Activated CD8-positive, alpha-beta memory T cell treated with anti-CD3 and anti-CD28 coated beads, Interleukin-2, amount 10 ng/mL, durations not matched to agents 7 days and 5 days (primary cell): ENCODE data around the gene MTCL1. TPM values are rescaled to one million over a fixed set of nuclear protein-coding genes. Genes with fewer than 3 reads are reported as not detected.

Experiments used
- ATAC-seq: fragments of 150-1000 bp; cut with Tn5 transposase; one replicate; pipeline ENCODE4 v1.10.0; 2021; ENCODE audit warnings: moderate library complexity
- CTCF ChIA-PET: fragments of 350-600 bp; sonication (Branson Sonifier 250); formaldehyde crosslinking; loops from one replicate; lab custom pipeline; 2021; ENCODE audit warnings: antibody characterized with exemption; lab: Charles Lee
- DNase-seq: peaks from one replicate; pipeline ENCODE4 v3.0.0-alpha.2; 2020
- H3K27ac Mint-ChIP-seq: one replicate; pipeline ENCODE4 v1.8.0; 2021; ENCODE audit warnings: mild to moderate bottlenecking, mixed read lengths
- H3K27me3 Mint-ChIP-seq: one replicate; pipeline ENCODE4 v1.8.0; 2021; ENCODE audit warnings: mixed read lengths
- H3K36me3 Mint-ChIP-seq: one replicate; pipeline ENCODE4 v1.8.0; 2021; ENCODE audit warnings: mild to moderate bottlenecking, mixed read lengths
- H3K4me1 Mint-ChIP-seq: one replicate; pipeline ENCODE4 v1.8.0; 2021; ENCODE audit warnings: mixed read lengths
- H3K4me3 Mint-ChIP-seq: one replicate; pipeline ENCODE4 v1.8.0; 2021; ENCODE audit warnings: mild to moderate bottlenecking, moderate library complexity, mixed read lengths
- H3K9me3 Mint-ChIP-seq: one replicate; pipeline ENCODE4 v1.8.0; 2022; ENCODE audit warnings: low read depth, mixed read lengths
- total RNA-seq, 2 experiments: library from RNA; stranded (reverse); gene quantifications; one replicate each; pipeline ENCODE4 v1.2.3, GENCODE V29; 2021

The MTCL1 gene
- total RNA-seq, 2 experiments from 2014 or later, result 0.41 to 0.59 TPM

DNA sequence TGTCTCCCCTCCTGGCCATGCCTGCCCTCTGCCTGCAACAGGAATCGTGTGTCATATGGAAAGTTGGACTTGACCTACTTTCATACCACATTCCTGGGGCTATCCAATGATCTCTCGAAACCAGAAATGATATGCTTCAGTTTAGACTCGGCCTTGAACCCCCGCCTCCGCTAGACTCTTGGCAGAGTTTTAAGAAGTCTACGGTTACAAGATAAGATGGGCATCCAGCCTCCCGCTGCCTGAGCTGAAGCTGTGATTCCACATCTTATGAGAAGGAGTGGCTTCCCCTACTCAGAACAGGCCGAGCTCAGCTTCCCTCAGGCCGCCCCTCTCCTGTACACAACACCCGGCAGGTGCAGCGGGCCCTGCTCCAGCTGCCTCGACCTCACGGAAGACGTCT lies 73.9 kb downstream of the MTCL1 start:
- CTCF ChIA-PET, result interaction anchor here (0.9 kb wide), 1 partner anchor 83 kb away, joined by 3 read pairs; no protein-coding TSS in a partner anchor
- no peak overlapping the region for H3K27ac Mint-ChIP-seq
- no peaks in the 10 kb centered on the region for H3K9me3 Mint-ChIP-seq
- H3K4me1 Mint-ChIP-seq, result no peaks in the 10 kb centered on the region
- H3K4me3 Mint-ChIP-seq, result no peak overlapping the region
- no peak for ATAC-seq
- no peaks in the 10 kb centered on the region for H3K36me3 Mint-ChIP-seq
- DNase-seq, result no peak
- H3K27me3 Mint-ChIP-seq, result no peaks in the 10 kb centered on the region

DNA sequence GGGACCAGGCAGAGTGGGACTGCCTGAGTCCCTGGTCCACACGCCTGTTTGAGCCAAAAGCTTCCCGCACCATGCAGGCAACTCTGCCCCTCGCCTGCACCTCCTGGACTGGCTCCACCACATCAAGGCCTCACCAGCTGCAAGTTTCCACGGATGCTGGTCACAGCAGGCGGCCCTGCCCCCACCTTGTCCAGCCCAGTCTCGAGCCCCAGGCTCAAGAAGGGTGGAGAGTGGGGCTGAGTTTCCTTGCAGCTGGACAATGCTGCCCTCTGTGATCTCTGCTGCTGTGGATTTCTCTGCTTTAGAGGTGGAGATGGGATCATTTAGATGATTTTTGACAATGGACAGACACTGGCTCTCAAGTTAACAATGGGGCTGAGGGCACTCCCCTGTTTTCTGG lies 74.9 kb downstream of the MTCL1 start:
- DNase-seq (no peak), ATAC-seq (no peak)
- no peaks in the 10 kb centered on the region for H3K9me3 Mint-ChIP-seq
- H3K36me3 Mint-ChIP-seq, result no peaks in the 10 kb centered on the region
- no peaks in the 10 kb centered on the region for H3K27me3 Mint-ChIP-seq
- CTCF ChIA-PET, result no interaction called here
- H3K4me3 Mint-ChIP-seq, result no peak overlapping the region
- no peaks in the 10 kb centered on the region for H3K4me1 Mint-ChIP-seq
- no peak overlapping the region for H3K27ac Mint-ChIP-seq

DNA sequence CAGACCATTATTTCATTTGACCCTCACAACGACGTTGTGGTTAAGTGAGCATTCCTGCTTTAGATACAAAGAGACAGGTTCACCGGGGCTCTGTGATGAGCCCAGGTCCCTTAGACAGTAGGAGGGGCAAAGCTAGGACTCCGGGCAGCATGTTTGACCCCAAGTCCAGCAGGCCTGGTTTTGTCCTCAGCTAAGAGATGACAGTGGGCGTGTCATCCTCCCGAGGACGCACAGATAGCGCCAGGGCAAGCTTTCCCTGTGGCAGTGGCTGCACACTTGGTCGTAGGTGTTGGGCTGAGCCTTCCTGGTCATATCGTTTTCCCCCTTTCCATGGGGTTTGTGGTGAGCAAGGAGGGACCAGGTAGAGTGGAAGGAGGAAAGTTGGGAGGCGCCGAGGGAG lies 76.3 kb downstream of the MTCL1 start:
- peaks cover 2% of the 10 kb centered on the region for H3K27me3 Mint-ChIP-seq
- H3K4me3 Mint-ChIP-seq, result no peak overlapping the region
- no peaks in the 10 kb centered on the region for H3K9me3 Mint-ChIP-seq
- DNase-seq, result no peak
- no peak overlapping the region for H3K27ac Mint-ChIP-seq
- no peak for ATAC-seq
- no peaks in the 10 kb centered on the region for H3K4me1 Mint-ChIP-seq
- H3K36me3 Mint-ChIP-seq, result no peaks in the 10 kb centered on the region
- CTCF ChIA-PET, result no interaction called here

DNA sequence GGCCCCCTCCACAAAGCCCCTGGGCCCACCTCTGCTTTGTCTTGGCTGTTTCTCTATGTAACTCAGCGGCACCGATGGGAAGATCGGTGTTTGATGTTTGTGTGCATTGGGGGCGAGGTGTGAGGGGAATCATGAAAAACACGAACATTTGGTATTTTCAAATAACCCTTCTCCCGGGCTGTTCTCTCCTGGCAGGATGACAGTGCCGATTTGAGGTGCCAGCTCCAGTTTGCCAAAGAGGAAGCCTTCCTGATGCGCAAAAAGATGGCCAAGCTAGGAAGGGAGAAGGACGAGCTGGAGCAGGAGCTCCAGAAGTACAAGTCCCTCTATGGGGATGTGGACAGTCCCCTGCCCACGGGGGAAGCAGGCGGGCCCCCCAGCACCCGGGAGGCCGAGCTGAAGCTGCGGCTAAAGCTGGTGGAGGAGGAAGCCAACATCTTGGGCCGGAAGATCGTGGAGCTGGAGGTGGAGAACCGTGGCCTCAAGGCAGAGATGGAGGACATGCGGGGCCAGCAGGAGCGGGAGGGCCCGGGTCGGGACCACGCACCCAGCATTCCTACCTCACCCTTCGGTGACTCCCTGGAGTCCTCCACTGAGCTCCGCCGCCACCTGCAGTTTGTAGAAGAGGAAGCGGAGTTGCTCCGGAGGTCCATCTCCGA lies 78.1 kb downstream of the MTCL1 start:
- Mint-ChIP-seq H3K9me3 (no peaks in the 10 kb centered on the region), H3K4me1 (no peaks in the 10 kb centered on the region), H3K27me3 (peaks cover 2% of the 10 kb centered on the region), H3K27ac (no peak overlapping the region), H3K36me3 (no peaks in the 10 kb centered on the region), H3K4me3 (no peak overlapping the region)
- DNase-seq, result peak; percentile 33
- CTCF ChIA-PET, result no interaction called here
- no peak for ATAC-seq

DNA sequence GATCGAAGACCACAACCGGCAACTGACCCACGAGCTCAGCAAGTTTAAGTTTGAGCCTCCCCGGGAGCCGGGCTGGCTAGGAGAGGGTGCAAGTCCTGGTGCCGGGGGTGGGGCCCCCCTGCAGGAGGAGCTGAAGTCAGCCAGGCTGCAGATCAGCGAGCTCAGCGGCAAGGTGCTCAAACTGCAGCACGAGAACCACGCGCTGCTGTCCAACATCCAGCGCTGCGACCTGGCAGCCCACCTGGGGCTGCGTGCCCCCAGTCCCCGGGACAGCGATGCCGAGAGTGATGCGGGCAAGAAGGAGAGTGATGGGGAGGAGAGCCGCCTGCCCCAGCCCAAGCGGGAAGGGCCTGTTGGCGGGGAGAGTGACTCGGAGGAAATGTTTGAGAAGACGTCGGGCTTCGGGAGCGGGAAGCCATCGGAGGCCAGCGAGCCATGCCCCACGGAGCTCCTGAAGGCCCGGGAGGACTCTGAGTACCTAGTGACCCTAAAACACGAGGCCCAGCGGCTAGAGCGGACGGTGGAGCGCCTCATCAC lies 78.7 kb downstream of the MTCL1 start:
- H3K4me1 Mint-ChIP-seq, result no peaks in the 10 kb centered on the region
- no peak overlapping the region for H3K27ac Mint-ChIP-seq
- DNase-seq, result no peak
- ATAC-seq, result no peak
- H3K4me3 Mint-ChIP-seq, result no peak overlapping the region
- H3K36me3 Mint-ChIP-seq, result no peaks in the 10 kb centered on the region
- no peaks in the 10 kb centered on the region for H3K9me3 Mint-ChIP-seq
- CTCF ChIA-PET, result no interaction called here
- H3K27me3 Mint-ChIP-seq, result peaks cover 2% of the 10 kb centered on the region

DNA sequence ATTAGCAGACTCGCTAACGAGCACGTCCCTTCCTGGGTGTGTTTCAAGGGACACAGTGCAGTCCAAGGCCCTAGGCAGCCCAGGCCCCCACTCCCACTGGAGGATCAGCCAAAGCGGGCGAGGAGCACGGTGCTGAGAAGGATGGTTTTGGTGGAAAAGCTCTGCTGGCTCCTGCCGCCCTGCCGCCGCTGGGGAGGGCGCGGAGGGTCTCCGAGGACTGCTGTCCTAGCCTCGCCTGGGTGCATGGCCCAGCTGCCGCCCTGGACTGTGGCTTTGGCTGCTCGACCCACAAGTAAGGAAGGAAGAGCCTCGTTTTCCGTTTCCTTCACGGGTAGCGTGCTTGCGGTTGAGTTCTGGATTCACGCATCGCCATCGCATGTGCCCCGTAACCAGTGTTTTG lies 79.9 kb downstream of the MTCL1 start:
- no peak for ATAC-seq
- DNase-seq, result peak; percentile 22
- no peak overlapping the region for H3K4me3 Mint-ChIP-seq
- no peaks in the 10 kb centered on the region for H3K4me1 Mint-ChIP-seq
- CTCF ChIA-PET, result no interaction called here
- H3K27ac Mint-ChIP-seq, result no peak overlapping the region
- H3K9me3 Mint-ChIP-seq, result no peaks in the 10 kb centered on the region
- no peaks in the 10 kb centered on the region for H3K36me3 Mint-ChIP-seq
- H3K27me3 Mint-ChIP-seq, result peaks cover 5% of the 10 kb centered on the region

DNA sequence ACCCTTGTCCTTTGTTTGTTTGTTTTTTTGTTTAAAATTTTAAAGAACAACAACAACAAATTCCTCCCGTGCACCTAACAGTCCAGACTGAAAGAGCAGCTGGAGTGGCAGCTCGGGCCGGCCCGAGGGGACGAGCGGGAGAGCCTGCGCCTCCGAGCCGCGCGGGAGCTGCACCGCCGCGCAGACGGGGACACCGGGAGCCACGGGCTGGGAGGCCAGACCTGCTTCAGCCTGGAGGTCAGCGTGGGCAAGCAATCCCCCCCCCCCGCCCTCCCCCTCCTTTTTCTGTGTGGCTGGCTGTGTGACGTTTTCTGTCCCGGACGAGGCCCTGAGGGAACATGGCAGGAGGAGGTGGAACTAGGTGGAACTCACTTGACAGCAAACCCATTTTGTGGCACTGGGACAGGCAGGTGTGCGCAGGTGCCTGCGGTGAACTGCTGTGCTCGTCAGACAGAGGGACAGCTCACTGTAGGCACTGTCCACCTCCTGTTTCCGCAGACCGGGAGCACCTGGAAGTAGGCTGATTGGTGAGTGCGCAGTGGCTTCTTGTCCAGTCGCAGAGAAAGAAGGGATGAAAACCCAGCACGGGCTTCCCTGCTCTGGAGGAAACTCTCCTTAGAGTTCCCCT lies 80.6 kb downstream of the MTCL1 start:
- ATAC-seq (no peak), DNase-seq (peak; percentile 2)
- Mint-ChIP-seq H3K9me3 (no peaks in the 10 kb centered on the region), H3K4me1 (no peaks in the 10 kb centered on the region), H3K27ac (no peak overlapping the region), H3K36me3 (no peaks in the 10 kb centered on the region), H3K27me3 (peaks cover 5% of the 10 kb centered on the region), H3K4me3 (no peak overlapping the region)
- CTCF ChIA-PET, result interaction anchor here (1.4 kb wide), 1 partner anchor 20 kb away, joined by 3 read pairs; no protein-coding TSS in a partner anchor

DNA sequence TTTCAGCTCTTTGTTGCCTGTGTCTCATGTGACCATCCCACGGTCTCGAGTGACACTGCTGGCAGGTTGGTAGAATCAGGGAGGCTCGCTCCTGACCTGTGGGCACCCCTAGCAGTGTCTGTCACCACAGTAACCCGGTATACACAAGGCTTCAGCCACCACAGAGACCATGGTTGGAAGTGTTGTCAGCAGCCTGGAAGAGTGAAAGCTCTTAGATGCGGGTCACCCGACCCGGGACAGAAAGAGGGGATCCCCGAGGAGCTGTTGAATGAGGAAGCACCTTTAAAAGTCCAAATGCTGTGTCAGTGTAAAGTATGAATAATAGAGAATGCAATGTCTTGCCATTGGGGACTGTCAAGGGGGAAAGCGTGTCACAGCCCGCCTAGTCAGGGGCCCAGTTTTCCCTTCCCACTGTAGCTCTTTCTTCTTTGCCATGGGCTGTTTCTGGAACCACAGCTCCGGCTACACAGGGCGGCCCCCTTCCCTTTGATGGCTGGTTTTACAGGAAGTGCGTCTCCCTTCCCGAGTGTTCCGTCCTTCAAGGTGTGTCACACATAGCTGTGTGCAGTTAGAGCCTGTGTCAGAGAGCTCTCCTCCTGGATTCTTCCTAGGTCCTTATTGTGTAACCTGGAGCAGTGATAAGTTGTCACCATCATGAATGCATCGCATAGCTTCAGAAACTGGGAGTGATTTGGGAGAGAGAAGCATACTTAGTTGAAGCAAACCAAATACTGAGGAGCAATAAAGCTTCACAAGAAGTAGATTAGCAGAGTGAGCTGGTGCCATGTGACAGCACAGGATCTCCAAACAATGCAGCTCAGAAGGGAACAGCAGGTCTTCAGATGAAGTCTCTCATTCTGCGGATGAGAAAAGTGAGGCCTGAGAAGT lies 81.4 kb downstream of the MTCL1 start:
- Mint-ChIP-seq H3K4me1 (no peaks in the 10 kb centered on the region), H3K36me3 (no peaks in the 10 kb centered on the region), H3K27me3 (peaks cover 5% of the 10 kb centered on the region), H3K9me3 (no peaks in the 10 kb centered on the region), H3K4me3 (no peak overlapping the region), H3K27ac (no peak overlapping the region)
- CTCF ChIA-PET, result interaction anchor here (1.4 kb wide), 1 partner anchor 20 kb away, joined by 3 read pairs; no protein-coding TSS in a partner anchor
- ATAC-seq (no peak), DNase-seq (peak; percentile 25)

DNA sequence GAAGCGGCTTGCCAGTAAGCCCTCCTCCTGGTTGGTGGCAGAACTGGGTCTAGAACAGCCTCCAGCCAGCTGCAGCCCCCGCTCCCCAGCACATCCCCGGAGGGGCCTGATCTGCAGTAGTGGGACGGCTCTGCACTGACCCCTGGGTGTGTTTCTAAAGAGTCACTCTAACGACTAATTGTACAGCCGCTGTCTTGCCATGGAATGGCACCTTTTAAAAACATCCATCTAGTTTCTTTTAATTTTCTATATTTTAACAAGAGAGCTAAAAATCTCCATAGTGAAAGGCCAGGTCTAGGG lies 82.0 kb downstream of the MTCL1 start:
- Mint-ChIP-seq H3K9me3 (no peaks in the 10 kb centered on the region), H3K4me3 (no peak overlapping the region), H3K27ac (no peak overlapping the region), H3K4me1 (no peaks in the 10 kb centered on the region), H3K27me3 (peaks cover 5% of the 10 kb centered on the region), H3K36me3 (no peaks in the 10 kb centered on the region)
- DNase-seq (peak; percentile 37), ATAC-seq (no peak)
- CTCF ChIA-PET, result interaction anchor here (1.4 kb wide), 1 partner anchor 21 kb away, joined by 3 read pairs; no protein-coding TSS in a partner anchor

DNA sequence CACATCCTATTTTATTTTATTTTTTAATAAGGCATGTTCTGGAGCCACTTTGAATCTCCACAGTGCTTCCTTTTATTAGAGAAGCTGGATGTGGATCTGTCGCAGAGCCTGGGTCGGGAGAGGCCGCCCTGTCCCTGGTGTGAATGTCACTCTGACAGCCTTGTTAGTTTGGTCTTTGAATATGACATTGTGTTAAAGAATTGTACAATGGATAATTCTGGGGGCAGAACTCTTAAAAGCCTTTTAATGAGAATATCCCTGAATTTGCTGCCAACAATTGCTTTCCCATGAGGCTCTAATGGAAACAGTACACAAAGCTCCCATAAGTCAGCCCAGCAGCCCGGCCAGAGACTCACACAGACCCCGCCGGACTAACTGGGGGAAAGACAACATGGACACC lies 82.4 kb downstream of the MTCL1 start:
- Mint-ChIP-seq H3K27me3 (peaks cover 5% of the 10 kb centered on the region), H3K4me1 (no peaks in the 10 kb centered on the region), H3K27ac (no peak overlapping the region), H3K36me3 (no peaks in the 10 kb centered on the region), H3K4me3 (no peak overlapping the region), H3K9me3 (no peaks in the 10 kb centered on the region)
- no peak for ATAC-seq
- CTCF ChIA-PET, result no interaction called here
- no peak for DNase-seq

DNA sequence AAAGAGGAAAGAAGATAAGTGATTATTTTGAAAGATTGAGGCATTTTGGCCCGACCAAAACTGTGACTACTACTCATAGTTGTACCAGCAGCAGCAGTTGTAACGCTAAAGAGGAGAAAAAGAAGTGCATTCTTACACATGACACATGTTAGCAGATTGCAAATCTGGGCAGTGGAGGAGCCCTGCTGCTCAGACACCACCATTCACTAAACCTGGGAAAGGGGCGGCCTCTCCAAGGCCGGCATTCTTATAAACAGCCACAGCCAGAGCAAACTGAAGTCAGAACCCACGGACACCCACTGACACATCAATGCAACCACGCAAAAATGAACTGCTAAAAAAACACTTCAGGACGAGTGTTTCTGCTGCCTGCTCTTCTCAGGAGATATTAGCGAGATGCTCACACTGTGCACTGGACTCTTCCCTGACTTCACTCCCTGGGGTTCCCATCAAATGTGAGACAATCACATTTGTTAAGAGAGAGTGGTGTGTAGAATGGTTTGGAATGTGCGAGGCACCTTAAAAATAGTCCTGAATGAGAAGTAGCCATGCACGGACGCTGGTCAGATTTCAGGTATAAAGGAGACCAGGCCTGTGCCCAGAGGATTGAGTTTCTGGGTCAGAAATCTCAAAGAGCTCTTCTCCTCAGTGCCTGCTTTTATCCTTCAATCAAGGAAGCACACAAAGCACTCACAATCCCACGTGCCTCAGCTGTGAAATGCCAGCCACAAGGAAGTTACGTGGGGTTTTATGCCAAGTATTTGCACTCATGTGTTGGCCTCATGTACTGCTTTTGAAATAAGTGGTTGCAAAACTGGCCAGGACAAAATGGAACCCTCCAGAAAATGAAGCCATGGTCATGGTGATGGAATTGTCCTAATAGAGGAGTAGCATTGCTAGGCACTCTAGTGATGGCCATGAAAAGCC lies 83.4 kb downstream of the MTCL1 start:
- H3K9me3 Mint-ChIP-seq, result no peaks in the 10 kb centered on the region
- no peaks in the 10 kb centered on the region for H3K36me3 Mint-ChIP-seq
- H3K27ac Mint-ChIP-seq, result no peak overlapping the region
- peaks cover 5% of the 10 kb centered on the region for H3K27me3 Mint-ChIP-seq
- H3K4me1 Mint-ChIP-seq, result no peaks in the 10 kb centered on the region
- H3K4me3 Mint-ChIP-seq, result no peak overlapping the region
- ATAC-seq (no peak), DNase-seq (peak; percentile 31)
- CTCF ChIA-PET, result no interaction called here

DNA sequence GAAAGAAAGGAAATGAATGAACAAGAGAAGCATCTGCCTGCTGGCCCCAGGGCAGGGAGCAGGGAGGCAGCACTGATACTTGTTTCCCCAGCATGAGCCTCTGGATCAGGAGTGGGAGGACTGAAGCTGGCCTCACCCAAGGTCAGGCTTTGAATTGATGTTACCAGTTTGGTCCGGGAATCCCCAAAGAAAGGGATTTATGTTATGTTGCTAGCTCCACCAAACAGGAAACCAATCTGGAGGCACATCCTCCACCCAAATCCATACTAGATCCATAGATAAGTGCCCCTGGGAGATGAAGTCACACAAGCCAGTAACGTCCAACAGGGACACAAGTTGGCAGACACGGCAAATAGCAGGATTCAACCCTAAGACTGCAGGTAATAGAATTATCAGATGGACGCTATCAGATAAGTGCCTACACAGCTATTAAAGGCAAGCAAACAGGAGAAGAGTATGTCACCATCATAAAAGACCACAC lies 85.9 kb downstream of the MTCL1 start:
- Mint-ChIP-seq H3K9me3 (no peaks in the 10 kb centered on the region), H3K36me3 (no peaks in the 10 kb centered on the region), H3K4me1 (no peaks in the 10 kb centered on the region), H3K4me3 (no peak overlapping the region), H3K27ac (no peak overlapping the region), H3K27me3 (peaks cover 5% of the 10 kb centered on the region)
- no peak for ATAC-seq
- CTCF ChIA-PET, result no interaction called here
- no peak for DNase-seq
